GM18858 (cell line): ENCODE measurements around the gene RPP30.

Experiments used
- ATAC-seq: cut with Tn5 transposase; IDR thresholded peaks from one replicate; pipeline ENCODE4 v1.9.1; 2021; ENCODE audit not compliant: unreplicated experiment

The RPP30 gene

GRCh38 chr10:90871766-90872647 is at the start of gene RPP30:
TSS of gene RPP30 (plus strand) at chr10:90871974. CDS start at chr10:90871987, 13 bp downstream.
- peak; percentile 93 for ATAC-seq

- no peak for ATAC-seq
Measured at GRCh38 chr10:90822508-90822907, 49.3 kb upstream of the RPP30 start.

- ATAC-seq: no peak
Measured at GRCh38 chr10:90832111-90832510, 39.7 kb upstream of the RPP30 start.

- ATAC-seq: no peak
Measured at GRCh38 chr10:90834326-90834725, 37.4 kb upstream of the RPP30 start.

- no peak for ATAC-seq
Measured at GRCh38 chr10:90837486-90837885, 34.3 kb upstream of the RPP30 start.

GRCh38 chr10:90842725-90843124 is 29.0 kb upstream of the RPP30 start:
- ATAC-seq: no peak

- no peak for ATAC-seq
Measured at GRCh38 chr10:90845726-90846125, 26.0 kb upstream of the RPP30 start.

GRCh38 chr10:90846746-90847145 is 25.0 kb upstream of the RPP30 start:
- no peak for ATAC-seq

- no peak for ATAC-seq
Measured at GRCh38 chr10:90847436-90847835, 24.3 kb upstream of the RPP30 start.

GRCh38 chr10:90849956-90850749 is 21.6 kb upstream of the RPP30 start:
- ATAC-seq: no peak

- no peak for ATAC-seq
Measured at GRCh38 chr10:90855126-90855525, 16.6 kb upstream of the RPP30 start.

GRCh38 chr10:90856261-90856660 is 15.5 kb upstream of the RPP30 start:
- no peak for ATAC-seq

GRCh38 chr10:90856964-90857634 is 14.7 kb upstream of the RPP30 start:
- ATAC-seq: peak; percentile 4

GRCh38 chr10:90857635-90858460 is 13.9 kb upstream of the RPP30 start, which contains the start of gene HTR7:
TSS of gene HTR7 (minus strand) at chr10:90858039. CDS start at chr10:90857671, 368 bp downstream.
- ATAC-seq: peak; percentile 65

GRCh38 chr10:90858461-90858968 is 13.3 kb upstream of the RPP30 start:
- ATAC-seq: no peak

GRCh38 chr10:90859321-90859751 is 12.4 kb upstream of the RPP30 start:
- ATAC-seq: no peak

GRCh38 chr10:90860790-90861189 is 11.0 kb upstream of the RPP30 start:
- ATAC-seq: no peak

GRCh38 chr10:90862908-90863514 is 8.8 kb upstream of the RPP30 start:
- no peak for ATAC-seq

- no peak for ATAC-seq
Measured at GRCh38 chr10:90865401-90865800, 6.4 kb upstream of the RPP30 start.
